HCT116 (cell line): ENCODE data around the gene EFR3B. TPM values are rescaled to one million over a fixed set of nuclear protein-coding genes. Genes with fewer than 3 reads are reported as not detected.

Experiments used
- ATAC-seq: fragments of 200-7000 bp; cut with Tn5 transposase; 2 replicates; pipeline ENCODE4 v1.9.1; 2020; ENCODE audit warnings: mild to moderate bottlenecking, moderate library complexity
- BruUV-seq: library from RNA; stranded (reverse); fragments of 400-500 nt; replicated peaks from 2 replicates; lab custom pipeline; 2021; lab: Mats Ljungman, UMichigan
- CTCF ChIA-PET: fragments of 300-600 bp; sonication (Branson Sonifier 250); formaldehyde crosslinking; loops from one replicate; lab custom pipeline; 2021; ENCODE audit warnings: antibody characterized with exemption; lab: Charles Lee
- POLR2A ChIA-PET: fragments of 300-600, 350-600 bp; sonication (Branson Sonifier 250); formaldehyde crosslinking; loops from one replicate; lab custom pipeline; 2021; ENCODE audit warnings: antibody characterized with exemption; lab: Charles Lee
- RAD21 ChIA-PET, 2 experiments: fragments of 300-600 bp; sonication (Branson Sonifier 250); formaldehyde crosslinking; loops; one replicate each; lab custom pipeline; 2023; ENCODE audit warnings: low total read pairs in 2 of 2; ENCODE audit not compliant: uncharacterized antibody in 2 of 2, unreplicated experiment in 2 of 2, low non-redundant PET in 1 of 2; lab: Charles Lee
- DNase-seq: peaks from one replicate; pipeline ENCODE4 v3.0.0-alpha.2; 2010; ENCODE audit warnings: low read depth, low spot score
- H2AFZ ChIP-seq: fragments of 200-600 bp; shearing (Covaris generic), sonication (generic); 2 replicates; pipeline ENCODE4 v1.6.1; 2017; ENCODE audit warnings: low read depth, mixed run types, mixed read lengths, antibody characterized with exemption, low read length; ENCODE audit not compliant: poor library complexity, severe bottlenecking
- H3K27ac ChIP-seq: 2 replicates; pipeline ENCODE4 v1.5.1; 2012; ENCODE audit warnings: low read depth, low read length
- H3K27me3 ChIP-seq: fragments of 200-600 bp; sonication (generic); 2 replicates; pipeline ENCODE4 v1.6.1; 2016; ENCODE audit warnings: mixed run types, low read length, mixed read lengths; ENCODE audit not compliant: insufficient read depth
- H3K36me3 ChIP-seq, 2 experiments: fragments of 200-500 bp in 1 of 2; fragments of 200-600 bp in 1 of 2; sonication (Bioruptor generic) in 1 of 2; sonication (generic) in 1 of 2; 2 replicates each; pipeline versions ENCODE4 v1.5.1 to v1.6.1; 2014 to 2016; ENCODE audit warnings: low read length in 2 of 2, inconsistent platforms in 1 of 2, mixed read lengths in 1 of 2, mixed run types in 1 of 2; ENCODE audit not compliant: insufficient read depth in 2 of 2, control insufficient read depth in 1 of 2
- H3K4me1 ChIP-seq, 2 experiments: fragments of 200-600 bp in 1 of 2; sonication (generic) in 1 of 2; 2 replicates each; pipeline versions ENCODE4 v1.5.1 to v1.6.1; 2012 to 2017; ENCODE audit warnings: low read length in 2 of 2, inconsistent platforms in 1 of 2, mild to moderate bottlenecking in 1 of 2, mixed read lengths in 1 of 2, mixed run types in 1 of 2, moderate library complexity in 1 of 2; ENCODE audit not compliant: insufficient read depth in 2 of 2, control insufficient read depth in 1 of 2
- H3K4me2 ChIP-seq: fragments of 200-600 bp; sonication (generic); 2 replicates; pipeline ENCODE4 v1.6.1; 2017; ENCODE audit warnings: mixed run types, low read length, mixed read lengths
- H3K4me3 ChIP-seq, 2 experiments: fragments of 200-600 bp in 1 of 2; sonication (generic) in 1 of 2; replicated peaks in 1 of 2; 2 replicates each; pipeline ENCODE4 v1.5.1; 2011 to 2016; ENCODE audit warnings: low read length in 2 of 2, control low read depth in 1 of 2, low read depth in 1 of 2, mild to moderate bottlenecking in 1 of 2, mixed read lengths in 1 of 2, mixed run types in 1 of 2
- H3K79me2 ChIP-seq: fragments of 200-600 bp; sonication (generic); 2 replicates; pipeline ENCODE4 v1.6.1; 2017; ENCODE audit warnings: mild to moderate bottlenecking, mixed run types, low read length, moderate library complexity, mixed read lengths; ENCODE audit not compliant: insufficient read depth
- H3K9ac ChIP-seq: fragments of 200-600 bp; sonication (generic); 2 replicates; pipeline ENCODE4 v1.6.1; 2016; ENCODE audit warnings: low read length, mixed read lengths
- H3K9me2 ChIP-seq: fragments of 200-600 bp; sonication (generic), shearing (Covaris generic); 2 replicates; pipeline ENCODE4 v1.6.1; 2017; ENCODE audit warnings: mixed run types, mild to moderate bottlenecking, moderate library complexity; ENCODE audit not compliant: insufficient read depth
- H3K9me3 ChIP-seq, 2 experiments: fragments of 200-500 bp in 1 of 2; fragments of 200-600 bp in 1 of 2; sonication (Bioruptor generic) in 1 of 2; sonication (generic) in 1 of 2; 2 replicates each; pipeline ENCODE4 v1.6.1; 2014 to 2017; ENCODE audit warnings: low read length in 2 of 2, mixed read lengths in 2 of 2, inconsistent platforms in 1 of 2, low read depth in 1 of 2, mild to moderate bottlenecking in 1 of 2, mixed run types in 1 of 2, moderate library complexity in 1 of 2; ENCODE audit not compliant: control insufficient read depth in 1 of 2, insufficient read depth in 1 of 2
- H4K20me1 ChIP-seq: fragments of 200-600 bp; sonication (generic), shearing (Covaris generic); 2 replicates; pipeline ENCODE4 v1.6.1; 2017; ENCODE audit warnings: mixed run types, mild to moderate bottlenecking, moderate library complexity; ENCODE audit not compliant: insufficient read depth
- ATF3 ChIP-seq: IDR thresholded peaks from 2 replicates; pipeline ENCODE4 v1.6.1; 2012
- CBX3 ChIP-seq: IDR thresholded peaks from 2 replicates; pipeline ENCODE4 v1.6.1; 2012; ENCODE audit warnings: low read depth
- CEBPB ChIP-seq: IDR thresholded peaks from 2 replicates; pipeline ENCODE4 v1.6.1; 2012; ENCODE audit warnings: low read depth
- CTCF ChIP-seq, 3 experiments: fragments of 200-600 bp in 1 of 3; sonication (generic) in 1 of 3; IDR thresholded peaks in 2 of 3; conservative IDR thresholded peaks in 1 of 3; 2 replicates each; pipeline ENCODE4 v1.5.1; 2012 to 2017; ENCODE audit warnings: low read depth in 2 of 3, low read length in 2 of 3, antibody characterized with exemption in 1 of 3, borderline replicate concordance in 1 of 3, control low read depth in 1 of 3, mild to moderate bottlenecking in 1 of 3, mixed read lengths in 1 of 3, mixed run types in 1 of 3, moderate library complexity in 1 of 3; ENCODE audit not compliant: insufficient read depth in 1 of 3
- ELF1 ChIP-seq: IDR thresholded peaks from 2 replicates; pipeline ENCODE4 v1.6.1; 2012; ENCODE audit warnings: low read depth, borderline replicate concordance
- JUND ChIP-seq: IDR thresholded peaks from 2 replicates; pipeline ENCODE4 v1.6.1; 2012
- POLR2A ChIP-seq: IDR thresholded peaks from 2 replicates; pipeline ENCODE4 v1.7.0; 2011; ENCODE audit warnings: borderline replicate concordance; ENCODE audit not compliant: insufficient read depth, insufficient read length; ENCODE audit errors: extremely low read depth
- POLR2AphosphoS5 ChIP-seq: IDR thresholded peaks from 2 replicates; pipeline ENCODE4 v1.6.1; 2011; ENCODE audit warnings: mild to moderate bottlenecking, low read depth, low read length, moderate library complexity
- SIN3A ChIP-seq: IDR thresholded peaks from 2 replicates; pipeline ENCODE4 v1.6.1; 2012; ENCODE audit warnings: low read depth
- TCF7L2 ChIP-seq: IDR thresholded peaks from 2 replicates; pipeline ENCODE4 v1.7.0; 2011; ENCODE audit warnings: borderline replicate concordance, inconsistent platforms; ENCODE audit not compliant: insufficient read depth, insufficient read length; ENCODE audit errors: extremely low read depth
- ZFX ChIP-seq: fragments of 450-650 bp; IDR thresholded peaks from 2 replicates; pipeline ENCODE4 v1.6.1; 2017
- ZNF274 ChIP-seq: fragments of 200-500 bp; sonication (Bioruptor generic); IDR thresholded peaks from 2 replicates; pipeline ENCODE4 v1.6.1; 2014; ENCODE audit warnings: mild to moderate bottlenecking, low read depth, low read length, inconsistent platforms
- intact Hi-C: fragments of 100-400 bp; cut with micrococcal nuclease; formaldehyde crosslinking; loops from 2 replicates; pipeline ENCODE4 v1.10.0; 2022
- total RNA-seq: library from RNA; stranded (reverse); gene quantifications from one replicate; pipeline ENCODE4 v1.2.1, GENCODE V29; 2021; ENCODE audit not compliant: unreplicated experiment
- TF ChIP-seq, protein P1 (sequence below): IDR thresholded peaks from 2 replicates; pipeline ENCODE4 v1.6.1; 2012
- TF ChIP-seq, protein P2 (sequence below): IDR thresholded peaks from 2 replicates; pipeline ENCODE4 v1.6.1; 2012; ENCODE audit warnings: low read depth

The EFR3B gene
- total RNA-seq, 1 experiment from 2014 or later, result 0.96 TPM

DNA sequence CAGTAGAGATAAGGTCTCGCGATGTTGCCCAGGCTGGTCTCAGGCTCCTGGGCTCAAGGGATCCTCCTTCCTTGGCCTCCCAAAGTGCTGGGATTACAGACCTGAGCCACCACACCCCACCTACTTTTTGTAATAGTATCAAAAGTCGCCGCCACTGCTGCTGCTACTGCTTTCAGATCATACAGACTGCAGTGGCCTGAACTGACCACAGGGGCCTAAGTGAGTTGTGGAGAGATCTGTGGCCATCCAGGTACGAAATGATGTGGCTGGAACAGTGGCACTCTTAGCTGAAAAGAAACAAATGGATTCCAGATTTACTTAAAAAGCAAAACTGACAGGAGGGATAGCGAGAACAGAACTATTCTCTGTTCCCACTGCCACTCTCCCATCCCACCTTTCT is 159.4 kb downstream of the EFR3B start:
- ChIA-PET RAD21 (no interaction called here), POLR2A (no interaction called here), CTCF (interaction anchor here (1.3 kb wide), 1 partner anchor 27 kb away, joined by 3 read pairs; no protein-coding TSS in a partner anchor)
- no peaks in the 10 kb centered on the region for H4K20me1 ChIP-seq
- DNase-seq, result peak; percentile 16
- TF ChIP-seq POLR2AphosphoS5 (no peak), ZNF274 (no peak), ELF1 (no peak), JUND (no peak), TCF7L2 (peak; percentile 32), SIN3A (no peak), CBX3 (no peak), ZFX (no peak), CEBPB (no peak), POLR2A (no peak), CTCF (IDR thresholded peaks at IDR 0.05 in 2 of 3, conservative IDR thresholded peaks at IDR 0.05 in 1 of 3; ENCODE audit: borderline replicate concordance in 1 of 3, insufficient read depth in 1 of 3, low read depth in 2 of 3, low read length in 2 of 3) (peak in 2 of 3 experiments; percentile 46 to 54; a peak in 4 of 6 replicates), ATF3 (no peak)
- TF ChIP-seq, protein P1, sequence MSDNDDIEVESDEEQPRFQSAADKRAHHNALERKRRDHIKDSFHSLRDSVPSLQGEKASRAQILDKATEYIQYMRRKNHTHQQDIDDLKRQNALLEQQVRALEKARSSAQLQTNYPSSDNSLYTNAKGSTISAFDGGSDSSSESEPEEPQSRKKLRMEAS, result no peak
- TF ChIP-seq, protein P2, sequence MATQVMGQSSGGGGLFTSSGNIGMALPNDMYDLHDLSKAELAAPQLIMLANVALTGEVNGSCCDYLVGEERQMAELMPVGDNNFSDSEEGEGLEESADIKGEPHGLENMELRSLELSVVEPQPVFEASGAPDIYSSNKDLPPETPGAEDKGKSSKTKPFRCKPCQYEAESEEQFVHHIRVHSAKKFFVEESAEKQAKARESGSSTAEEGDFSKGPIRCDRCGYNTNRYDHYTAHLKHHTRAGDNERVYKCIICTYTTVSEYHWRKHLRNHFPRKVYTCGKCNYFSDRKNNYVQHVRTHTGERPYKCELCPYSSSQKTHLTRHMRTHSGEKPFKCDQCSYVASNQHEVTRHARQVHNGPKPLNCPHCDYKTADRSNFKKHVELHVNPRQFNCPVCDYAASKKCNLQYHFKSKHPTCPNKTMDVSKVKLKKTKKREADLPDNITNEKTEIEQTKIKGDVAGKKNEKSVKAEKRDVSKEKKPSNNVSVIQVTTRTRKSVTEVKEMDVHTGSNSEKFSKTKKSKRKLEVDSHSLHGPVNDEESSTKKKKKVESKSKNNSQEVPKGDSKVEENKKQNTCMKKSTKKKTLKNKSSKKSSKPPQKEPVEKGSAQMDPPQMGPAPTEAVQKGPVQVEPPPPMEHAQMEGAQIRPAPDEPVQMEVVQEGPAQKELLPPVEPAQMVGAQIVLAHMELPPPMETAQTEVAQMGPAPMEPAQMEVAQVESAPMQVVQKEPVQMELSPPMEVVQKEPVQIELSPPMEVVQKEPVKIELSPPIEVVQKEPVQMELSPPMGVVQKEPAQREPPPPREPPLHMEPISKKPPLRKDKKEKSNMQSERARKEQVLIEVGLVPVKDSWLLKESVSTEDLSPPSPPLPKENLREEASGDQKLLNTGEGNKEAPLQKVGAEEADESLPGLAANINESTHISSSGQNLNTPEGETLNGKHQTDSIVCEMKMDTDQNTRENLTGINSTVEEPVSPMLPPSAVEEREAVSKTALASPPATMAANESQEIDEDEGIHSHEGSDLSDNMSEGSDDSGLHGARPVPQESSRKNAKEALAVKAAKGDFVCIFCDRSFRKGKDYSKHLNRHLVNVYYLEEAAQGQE, result no peak
- intact Hi-C loops, result no loop called here
- H3K9me3 ChIP-seq, result no peaks in the 10 kb centered on the region
- no peak overlapping the region for H3K4me3 ChIP-seq
- H2AFZ ChIP-seq, result peak overlapping the region; percentile 74
- no peaks in the 10 kb centered on the region for H3K79me2 ChIP-seq
- H3K27ac ChIP-seq, result no peak overlapping the region
- no peaks in the 10 kb centered on the region for H3K9me2 ChIP-seq
- no TSS peak for BruUV-seq
- H3K27me3 ChIP-seq, result no peaks in the 10 kb centered on the region
- peak; percentile 85 for ATAC-seq
- 0 out of 4 replicates have a peak, but pooled peaks cover 0 to 4% of the 10 kb centered on the region in 2 experiments for H3K4me1 ChIP-seq
- H3K4me2 ChIP-seq, result no peak overlapping the region
- H3K9ac ChIP-seq, result no peak overlapping the region
- H3K36me3 ChIP-seq, result no peaks in the 10 kb centered on the region
